ENCODE measurements around the gene GDNF. TPM values are rescaled to one million over a fixed set of nuclear protein-coding genes. Genes with fewer than 3 reads are reported as not detected.
"Not testable (repeated sequence)": the region's sequence is repeated elsewhere in the genome, so short reads cannot be mapped to it uniquely, and the experiment has no call there.

The GDNF gene
- 0.52 and 0.60 TPM in 2 replicates for total RNA-seq

- no peak for DNase-seq (ENCODE audit: low read depth)
Observed at GRCh38 chr5:37839407-37840052, at the start of gene GDNF. Gene GDNF, minus strand, starts transcription at chr5:37840041. Its CDS starts 5,245 bp downstream, at chr5:37834796.

DNA sequence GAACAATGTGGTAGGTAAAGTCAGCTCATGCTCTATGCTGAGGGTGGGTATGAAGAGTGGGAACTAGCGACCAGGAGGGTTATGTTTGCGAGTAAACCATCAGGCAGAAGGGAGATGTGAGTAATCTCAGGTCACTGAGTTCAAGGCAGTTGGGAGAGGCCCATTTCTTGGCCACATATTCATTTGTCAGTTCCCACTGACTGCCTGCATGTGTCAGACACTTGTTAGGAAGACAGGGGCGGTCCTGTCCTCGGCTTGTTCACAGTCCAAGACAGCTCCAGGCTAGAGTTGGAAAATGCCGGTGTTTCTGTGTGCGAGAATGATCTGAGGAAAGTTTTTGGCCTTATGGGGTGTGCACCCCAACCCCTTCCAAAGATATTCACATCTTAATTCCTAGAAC lies 48.6 kb upstream of the GDNF start:
- DNase-seq (ENCODE audit: low read depth): peak; percentile 49

GRCh38 chr5:37886242-37886905 lies 46.5 kb upstream of the GDNF start:
- DNase-seq (ENCODE audit: low read depth): no peak

DNA sequence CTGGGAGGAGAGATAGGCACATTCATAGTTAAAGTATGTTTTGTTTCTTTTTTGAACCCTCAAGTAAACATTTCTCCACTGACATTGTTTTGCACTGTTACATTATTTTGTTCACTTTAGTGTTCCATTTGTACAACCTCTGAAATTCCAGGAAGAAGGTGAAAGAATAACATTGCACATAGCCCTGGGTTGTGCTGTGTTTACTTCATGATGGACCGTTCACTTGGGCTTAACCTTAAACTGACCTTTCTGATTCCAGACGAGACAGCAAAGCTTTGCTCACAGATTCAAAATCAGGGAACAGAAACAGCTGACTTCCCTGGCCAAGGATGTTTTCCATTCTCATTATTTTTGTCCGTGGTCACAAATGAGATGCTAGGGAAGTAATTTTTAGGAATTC lies 42.8 kb upstream of the GDNF start:
- peak; percentile 83 for DNase-seq (ENCODE audit: low read depth)

- DNase-seq (ENCODE audit: low read depth): no peak
Observed at GRCh38 chr5:37881359-37881758, 41.5 kb upstream of the GDNF start.

DNA sequence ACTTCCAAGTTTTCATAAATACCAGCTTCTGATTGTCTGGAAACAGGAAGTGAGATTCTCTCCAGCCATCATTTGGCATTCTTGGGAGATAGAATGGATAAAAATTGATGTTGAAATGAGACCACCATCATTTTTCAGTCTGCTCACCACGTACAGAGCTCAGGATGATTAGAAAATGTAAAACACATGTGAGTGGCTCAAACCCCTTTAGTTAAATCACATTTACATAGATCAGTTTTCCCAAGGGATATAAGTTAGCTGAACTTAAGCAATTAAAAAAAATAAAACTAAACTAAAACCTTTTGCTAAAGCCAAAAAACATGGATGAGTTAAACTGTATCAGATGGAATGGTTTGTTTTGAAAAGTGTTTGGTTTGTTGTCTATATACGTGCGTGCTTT lies 37.1 kb upstream of the GDNF start:
- DNase-seq (ENCODE audit: low read depth): no peak

GRCh38 chr5:37876245-37876644 lies 36.4 kb upstream of the GDNF start:
- no peak for DNase-seq (ENCODE audit: low read depth)

- DNase-seq (ENCODE audit: low read depth): peak; percentile 36
Observed at GRCh38 chr5:37875051-37875787, 35.4 kb upstream of the GDNF start.

- no peak for DNase-seq (ENCODE audit: low read depth)
Observed at GRCh38 chr5:37873988-37874387, 34.1 kb upstream of the GDNF start.

DNA sequence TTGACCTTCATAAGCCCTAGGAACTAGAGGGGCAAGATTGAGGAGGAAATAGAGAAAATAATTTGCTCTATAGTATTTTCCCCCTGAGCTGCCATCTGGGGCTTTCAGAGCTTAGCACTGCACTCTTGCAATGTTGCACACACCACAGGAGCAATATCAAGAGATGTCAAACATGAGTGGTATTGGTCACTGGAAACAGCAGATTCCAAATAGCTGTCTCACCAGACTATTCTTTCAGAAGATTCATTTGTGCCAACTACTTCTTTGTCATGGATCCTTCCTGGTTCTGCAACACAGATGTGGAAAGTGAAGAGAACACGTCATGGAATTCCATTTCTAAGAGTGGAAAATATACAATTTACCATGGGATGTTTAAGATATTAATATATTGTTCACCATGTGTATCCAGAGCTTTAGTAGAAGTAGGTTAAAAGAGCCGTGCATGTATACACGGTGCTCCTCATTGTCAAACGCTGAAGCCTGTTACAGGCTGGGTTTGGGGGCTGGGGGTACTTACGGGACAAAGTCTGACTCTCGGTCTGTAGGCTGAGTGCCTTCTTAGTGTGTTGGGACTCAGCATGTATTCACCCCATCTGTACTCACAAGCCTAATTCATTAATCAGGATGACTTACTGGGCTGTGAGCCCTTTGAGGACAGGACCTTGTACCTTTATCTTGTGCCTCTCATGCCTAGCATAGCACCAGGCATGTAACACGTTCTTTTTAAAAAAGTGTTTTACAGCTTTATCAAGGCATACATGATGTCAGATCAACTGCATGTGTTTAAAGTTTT lies 31.4 kb upstream of the GDNF start:
- DNase-seq (ENCODE audit: low read depth): no peak

DNA sequence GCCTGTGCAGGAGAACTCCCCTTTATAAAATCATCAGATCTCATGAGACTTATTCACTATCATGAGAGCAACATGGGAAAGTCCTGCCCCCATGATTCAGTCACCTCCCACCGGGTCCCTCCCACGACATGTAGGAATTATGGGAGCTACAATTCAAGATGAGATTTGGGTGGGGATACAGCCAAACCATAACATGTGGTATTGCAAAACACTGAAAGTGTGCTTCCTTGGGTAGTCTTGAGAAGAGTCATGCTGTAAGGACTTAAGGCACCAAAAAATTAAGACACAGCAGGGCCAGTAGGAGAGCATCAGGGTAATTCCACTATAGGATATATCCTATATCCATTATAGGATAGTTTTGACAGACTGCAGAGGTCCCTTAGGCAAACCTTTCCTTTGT lies 29.4 kb upstream of the GDNF start:
- no peak for DNase-seq (ENCODE audit: low read depth)

- no peak for DNase-seq (ENCODE audit: low read depth)
Observed at GRCh38 chr5:37867654-37868053, 27.8 kb upstream of the GDNF start.

- DNase-seq (ENCODE audit: low read depth): not testable (repeated sequence)
Observed at GRCh38 chr5:37862907-37863306, 23.1 kb upstream of the GDNF start.

GRCh38 chr5:37860206-37860605 lies 20.4 kb upstream of the GDNF start:
- DNase-seq (ENCODE audit: low read depth): no peak

DNA sequence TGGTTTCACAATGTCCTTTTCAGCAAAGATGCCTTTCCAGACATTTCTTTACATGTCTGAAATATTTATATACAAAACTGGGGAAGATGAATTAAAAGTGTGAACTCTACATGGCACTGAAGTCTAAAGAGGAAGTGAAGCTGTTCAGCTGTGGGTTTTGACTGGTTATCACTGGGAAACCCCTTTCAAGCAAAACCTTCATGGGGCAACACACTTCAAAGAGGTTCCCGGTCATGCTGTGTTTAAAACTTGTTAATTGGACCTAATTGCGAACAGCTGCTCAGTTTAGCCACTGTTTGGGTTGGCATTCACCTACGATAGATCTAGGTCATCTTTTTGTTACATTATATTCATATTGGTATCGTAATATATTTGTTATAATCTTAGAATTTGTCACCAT lies 20.0 kb upstream of the GDNF start:
- no peak for DNase-seq (ENCODE audit: low read depth)

DNA sequence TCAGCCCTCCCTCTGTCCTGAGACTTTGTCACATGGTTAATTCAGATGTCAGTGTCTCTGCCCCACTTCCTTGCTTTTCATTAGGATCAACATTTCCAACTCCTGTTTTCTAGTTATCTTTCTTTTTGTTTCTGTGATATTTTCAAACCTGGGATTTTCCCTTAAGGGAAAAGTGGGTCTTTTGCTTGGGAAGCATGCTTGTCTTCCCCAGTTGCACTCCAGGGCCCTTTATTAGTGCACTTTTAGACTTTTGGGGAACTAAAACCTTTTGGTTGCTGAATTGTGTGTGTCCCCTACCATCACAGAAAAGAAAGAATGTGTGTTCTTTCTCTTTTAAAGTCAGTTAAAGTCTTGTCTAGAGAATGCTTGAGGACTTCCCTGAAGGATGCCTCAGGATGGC lies 18.4 kb upstream of the GDNF start:
- no peak for DNase-seq (ENCODE audit: low read depth)

GRCh38 chr5:37857696-37858095 lies 17.9 kb upstream of the GDNF start:
- DNase-seq (ENCODE audit: low read depth): no peak

- DNase-seq (ENCODE audit: low read depth): no peak
Observed at GRCh38 chr5:37855438-37855837, 15.6 kb upstream of the GDNF start.

GRCh38 chr5:37851305-37851704 lies 11.5 kb upstream of the GDNF start:
- DNase-seq (ENCODE audit: low read depth): no peak

DNA sequence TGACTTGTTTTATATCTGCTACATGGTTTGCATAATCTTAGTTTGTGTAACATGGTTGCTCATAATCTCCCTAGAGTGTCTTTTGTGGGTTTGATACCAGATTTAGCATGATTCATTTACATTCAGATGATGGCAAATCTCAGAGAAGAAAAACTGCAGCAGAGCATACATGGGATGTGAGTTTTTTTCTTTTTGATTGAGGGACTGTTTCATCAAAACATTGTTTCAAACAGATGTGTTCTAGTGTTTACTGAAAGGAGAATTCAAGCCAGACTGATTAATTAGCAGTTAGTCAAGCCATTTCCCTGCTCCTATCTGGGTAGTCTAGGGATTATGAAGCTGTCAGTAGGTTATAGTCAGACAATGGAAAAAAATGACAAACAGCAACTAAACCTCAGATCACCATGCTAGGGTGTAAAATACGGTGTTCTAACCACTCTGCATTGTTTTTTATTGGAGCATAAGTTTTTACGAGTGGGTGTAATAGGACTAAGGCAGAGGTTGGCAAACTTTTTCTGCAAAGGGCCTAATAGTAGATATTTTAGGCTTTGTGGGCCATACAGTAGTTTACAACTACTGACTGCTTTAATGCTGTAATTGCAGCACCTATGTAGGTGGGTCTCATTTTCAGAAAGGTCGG lies 10.5 kb upstream of the GDNF start:
- DNase-seq (ENCODE audit: low read depth): no peak

DNA sequence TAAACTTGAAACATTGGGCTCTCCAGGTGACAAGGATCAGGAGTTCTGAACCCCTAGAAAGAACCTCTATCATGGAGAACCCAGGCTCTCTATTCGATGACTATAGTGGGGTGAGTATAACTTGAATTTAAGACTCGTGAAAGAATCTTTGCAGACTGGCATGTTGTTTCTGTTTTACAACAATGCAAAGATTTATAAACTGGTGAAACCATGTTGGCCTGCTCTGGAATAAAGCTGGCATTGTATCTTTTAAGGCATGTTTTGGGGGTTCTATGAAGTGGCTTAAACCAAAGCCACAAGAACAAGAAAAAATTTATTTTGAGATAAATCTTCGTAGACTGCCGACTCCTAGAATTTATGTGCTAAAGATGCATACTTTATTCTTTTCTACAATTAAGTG lies 9.8 kb upstream of the GDNF start:
- DNase-seq (ENCODE audit: low read depth): no peak

- DNase-seq (ENCODE audit: low read depth): peak; percentile 56
Observed at GRCh38 chr5:37847978-37848425, 8.2 kb upstream of the GDNF start.

Measured in renal cortical epithelial cell (primary cell).